H1 (cell line): ENCODE measurements around the gene FCER2. TPM values are rescaled to one million over a fixed set of nuclear protein-coding genes. Genes with fewer than 3 reads are reported as not detected.

Experiments
- CTCF ChIA-PET: fragments of 300-600 bp; sonication (Branson Sonifier 250); formaldehyde crosslinking; loops from one replicate; lab custom pipeline; 2021; ENCODE audit not compliant: partially characterized antibody; lab: Charles Lee
- POLR2A ChIA-PET: fragments of 300-600 bp; sonication (Branson Sonifier 250); formaldehyde crosslinking; loops from one replicate; lab custom pipeline; 2021; ENCODE audit warnings: inconsistent platforms; ENCODE audit not compliant: partially characterized antibody; lab: Charles Lee
- DNase-seq, 2 experiments: peaks; one replicate each; pipeline versions ENCODE4 v3.0.0 to v3.0.0-alpha.2; 2010 to 2022; ENCODE audit warnings: low spot score in 2 of 2, low read depth in 1 of 2, mixed read lengths in 1 of 2
- FAIRE-seq: peaks from 2 replicates; lab custom pipeline; 2011; peaks lifted over from hg19 to GRCh38; lab: Jason Lieb, UNC
- H2AFZ ChIP-seq: 2 replicates; pipeline ENCODE4 v1.8.1; 2012; ENCODE audit warnings: low read length, inconsistent platforms
- H2AK5ac ChIP-seq: 2 replicates; pipeline ENCODE4 v1.6.1; 2013; ENCODE audit warnings: low read depth, low read length
- H2BK120ac ChIP-seq: replicated peaks from 2 replicates; pipeline ENCODE3; 2013; ENCODE audit warnings: low read depth, low read length, inconsistent platforms
- H2BK12ac ChIP-seq: 2 replicates; pipeline ENCODE4 v1.6.1; 2013; ENCODE audit warnings: low read depth, low read length
- H2BK15ac ChIP-seq: 2 replicates; pipeline ENCODE4 v1.6.1; 2013; ENCODE audit warnings: low read length
- H2BK20ac ChIP-seq: 2 replicates; pipeline ENCODE4 v1.6.1; 2013; ENCODE audit warnings: low read length
- H2BK5ac ChIP-seq: 2 replicates; pipeline ENCODE4 v1.6.1; 2013; ENCODE audit warnings: low read depth, low read length
- H3K14ac ChIP-seq: 2 replicates; pipeline ENCODE4 v1.6.1; 2013; ENCODE audit warnings: inconsistent platforms; ENCODE audit not compliant: insufficient read length
- H3K18ac ChIP-seq: 2 replicates; pipeline ENCODE4 v1.6.1; 2013; ENCODE audit warnings: low read length; ENCODE audit errors: extremely low read depth
- H3K23ac ChIP-seq: 2 replicates; pipeline ENCODE4 v1.6.1; 2013; ENCODE audit warnings: inconsistent platforms; ENCODE audit not compliant: insufficient read length
- H3K23me2 ChIP-seq: 2 replicates; pipeline ENCODE4 v1.6.1; 2013; ENCODE audit warnings: low read depth, low read length
- H3K27ac ChIP-seq: 2 replicates; pipeline ENCODE4 v1.6.1; 2011; ENCODE audit warnings: low read depth, low read length, inconsistent platforms
- H3K27me3 ChIP-seq, 4 experiments: replicated peaks in 1 of 4; 1 replicate in 1 of 4; 2 replicates in 3 of 4; pipeline versions ENCODE4 v1.6.1 to v1.8.1; 2011 to 2013; ENCODE audit warnings: low read length in 3 of 4, mild to moderate bottlenecking in 3 of 4, inconsistent platforms in 2 of 4, mixed read lengths in 2 of 4, moderate library complexity in 1 of 4; ENCODE audit not compliant: control insufficient read depth in 3 of 4, insufficient read depth in 3 of 4; ENCODE audit errors: extremely low read depth in 1 of 4
- H3K36me3 ChIP-seq, 4 experiments: 2 replicates each; pipeline versions ENCODE4 v1.6.1 to v1.8.1; 2011 to 2013; ENCODE audit warnings: mild to moderate bottlenecking in 4 of 4, low read length in 3 of 4, moderate library complexity in 2 of 4, control low read depth in 1 of 4, inconsistent platforms in 1 of 4; ENCODE audit not compliant: insufficient read depth in 4 of 4, control insufficient read depth in 2 of 4
- H3K4ac ChIP-seq: replicated peaks from 2 replicates; pipeline ENCODE3; 2013; ENCODE audit warnings: low read length, low read depth, mixed read lengths, inconsistent platforms; ENCODE audit not compliant: insufficient read length
- H3K4me1 ChIP-seq, 4 experiments: replicated peaks in 1 of 4; 1 replicate in 1 of 4; 2 replicates in 3 of 4; pipeline versions ENCODE4 v1.6.1 to v1.8.1; 2011 to 2013; ENCODE audit warnings: low read length in 3 of 4, inconsistent platforms in 2 of 4, mixed read lengths in 1 of 4; ENCODE audit not compliant: insufficient read depth in 4 of 4, control insufficient read depth in 3 of 4
- H3K4me2 ChIP-seq, 2 experiments: 2 replicates each; pipeline versions ENCODE4 v1.6.1 to v1.8.1; 2011 to 2013; ENCODE audit warnings: low read depth in 2 of 2, low read length in 2 of 2, control low read depth in 1 of 2, inconsistent platforms in 1 of 2, mild to moderate bottlenecking in 1 of 2; ENCODE audit not compliant: insufficient read depth in 1 of 2
- H3K4me3 ChIP-seq, 4 experiments: fragments of 200-600, 300-600 bp in 1 of 4; sonication (generic), shearing (Covaris generic), sonication (Bioruptor Twin) in 1 of 4; 2 replicates each; pipeline versions ENCODE4 v1.5.1 to v1.8.1; 2011 to 2016; ENCODE audit warnings: low read length in 4 of 4, low read depth in 3 of 4, control low read depth in 2 of 4, inconsistent platforms in 2 of 4, mild to moderate bottlenecking in 2 of 4, mixed read lengths in 1 of 4, moderate library complexity in 1 of 4; ENCODE audit not compliant: insufficient read depth in 2 of 4; ENCODE audit errors: extremely low read depth in 1 of 4
- H3K56ac ChIP-seq: replicated peaks from 2 replicates; pipeline ENCODE3; 2013; ENCODE audit warnings: low read depth, mild to moderate bottlenecking, mixed read lengths, low read length, inconsistent platforms; ENCODE audit not compliant: insufficient read length
- H3K79me1 ChIP-seq: 2 replicates; pipeline ENCODE4 v1.6.1; 2013; ENCODE audit warnings: low read depth, low read length, control low read depth
- H3K79me2 ChIP-seq, 2 experiments: 2 replicates each; pipeline versions ENCODE4 v1.6.1 to v1.8.1; 2012 to 2013; ENCODE audit warnings: low read length in 2 of 2, mild to moderate bottlenecking in 2 of 2, inconsistent platforms in 1 of 2; ENCODE audit not compliant: insufficient read depth in 2 of 2, control insufficient read depth in 1 of 2
- H3K9ac ChIP-seq, 4 experiments: replicated peaks in 1 of 4; 1 replicate in 1 of 4; 2 replicates in 3 of 4; pipeline versions ENCODE4 v1.6.1 to v1.8.1; 2011 to 2013; ENCODE audit warnings: low read depth in 3 of 4, low read length in 3 of 4, control low read depth in 2 of 4, mild to moderate bottlenecking in 2 of 4, moderate library complexity in 2 of 4, inconsistent platforms in 1 of 4; ENCODE audit errors: extremely low read depth in 1 of 4
- H3K9me3 ChIP-seq, 2 experiments: 2 replicates each; pipeline versions ENCODE4 v1.6.1 to v1.8.1; 2012 to 2013; ENCODE audit warnings: mild to moderate bottlenecking in 2 of 2, moderate library complexity in 2 of 2, control low read depth in 1 of 2, inconsistent platforms in 1 of 2, low read depth in 1 of 2, low read length in 1 of 2, mixed read lengths in 1 of 2; ENCODE audit not compliant: insufficient read depth in 2 of 2
- H4K20me1 ChIP-seq, 2 experiments: replicated peaks in 1 of 2; 2 replicates each; pipeline versions ENCODE3 to v1.8.1; 2011 to 2013; ENCODE audit warnings: inconsistent platforms in 2 of 2, low read length in 2 of 2, mild to moderate bottlenecking in 1 of 2; ENCODE audit not compliant: insufficient read depth in 2 of 2, control insufficient read depth in 1 of 2
- H4K5ac ChIP-seq: 2 replicates; pipeline ENCODE4 v1.6.1; 2013; ENCODE audit warnings: low read length, low read depth, mixed read lengths, inconsistent platforms; ENCODE audit not compliant: insufficient read length
- H4K8ac ChIP-seq: 2 replicates; pipeline ENCODE4 v1.8.0; 2013; ENCODE audit warnings: mild to moderate bottlenecking, moderate library complexity, low read length, inconsistent platforms; ENCODE audit not compliant: insufficient read depth; ENCODE audit errors: extremely low read depth
- H4K91ac ChIP-seq: replicated peaks from 2 replicates; pipeline ENCODE3; 2013; ENCODE audit warnings: low read length, mixed read lengths, inconsistent platforms; ENCODE audit not compliant: insufficient read length
- CHD1 ChIP-seq: IDR thresholded peaks from 2 replicates; pipeline ENCODE4 v1.6.1; 2012; ENCODE audit warnings: low read depth, low read length, improper control_type of control experiment
- CTBP2 ChIP-seq: IDR thresholded peaks from 2 replicates; pipeline ENCODE4 v1.7.0; 2011; ENCODE audit warnings: borderline replicate concordance, mild to moderate bottlenecking, moderate library complexity, mixed read lengths, low read length; ENCODE audit not compliant: insufficient read depth, insufficient read length
- EGR1 ChIP-seq: IDR thresholded peaks from 2 replicates; pipeline ENCODE4 v1.6.1; 2011; ENCODE audit warnings: low read depth, low read length, borderline replicate concordance
- EP300 ChIP-seq, 2 experiments: IDR thresholded peaks; 1 replicate in 1 of 2; 2 replicates in 1 of 2; pipeline ENCODE4 v1.6.1; 2011 to 2012; ENCODE audit warnings: low read depth in 2 of 2, low read length in 2 of 2, mild to moderate bottlenecking in 2 of 2, borderline replicate concordance in 1 of 2, inconsistent platforms in 1 of 2, moderate library complexity in 1 of 2
- RNF2 ChIP-seq: fragments of 200-900, 300-1000 bp; sonication (generic); IDR thresholded peaks from 2 replicates; pipeline ENCODE4 v1.7.1; 2016; ENCODE audit warnings: borderline replicate concordance, low read depth, mild to moderate bottlenecking, antibody characterized with exemption, low read length; ENCODE audit not compliant: poor library complexity, severe bottlenecking; ENCODE audit errors: missing control alignments
- SIX5 ChIP-seq: IDR thresholded peaks from 2 replicates; pipeline ENCODE4 v1.6.1; 2011; ENCODE audit warnings: mild to moderate bottlenecking, low read depth, low read length
- USF2 ChIP-seq: IDR thresholded peaks from 2 replicates; pipeline ENCODE4 v1.6.1; 2011; ENCODE audit warnings: low read length, improper control_type of control experiment
- WGBS, 2 experiments: shearing (Covaris generic) in 1 of 2; methylation state at CpG; one replicate each; pipeline versions ENCODE4 v1.1.6 to v1.1.7; 2013 to 2015; ENCODE audit warnings: low lambda C conversion rate in 2 of 2, mixed read lengths in 2 of 2, inconsistent platforms in 1 of 2, low coverage in 1 of 2, missing lambda C conversion rate in 1 of 2; ENCODE audit not compliant: insufficient replicate concordance in 2 of 2, insufficient coverage in 1 of 2, insufficient read length in 1 of 2; ENCODE audit errors: extremely low coverage in 1 of 2, missing lambda C conversion rate in 1 of 2; 5-methylcytosine and 5-hydroxymethylcytosine counted together
- polyA plus RNA-seq, 7 experiments: library from polyadenylated mRNA; depleted of rRNA in 3 of 7; stranded (reverse) in 5 of 7; unstranded in 2 of 7; fragments of >200 nt in 5 of 7; fragments of 200-250 nt in 2 of 7; gene quantifications; 1 replicate in 5 of 7; 2 replicates in 1 of 7; 4 replicates in 1 of 7; pipeline versions ENCODE4 v1.2.1 to v1.2.3, GENCODE V29; 2011 to 2013; ENCODE audit warnings: missing spikeins in 2 of 7, mixed read lengths in 2 of 7
- total RNA-seq: library from RNA; stranded (reverse); fragmentation: NEBNext Ultra II Directional; extraction: Animal tissue kit (Norgen Biotek cat#: 25700); gene quantifications from 2 replicates; pipeline ENCODE4 v1.2.1, GENCODE V29; 2021

Gene FCER2
- total and polyA plus RNA-seq, 2 of the 8 experiments (the other 6 are each of a cell fraction or from before 2014, with no cell fraction given) = 0.67 TPM; not detected in 1

DNA sequence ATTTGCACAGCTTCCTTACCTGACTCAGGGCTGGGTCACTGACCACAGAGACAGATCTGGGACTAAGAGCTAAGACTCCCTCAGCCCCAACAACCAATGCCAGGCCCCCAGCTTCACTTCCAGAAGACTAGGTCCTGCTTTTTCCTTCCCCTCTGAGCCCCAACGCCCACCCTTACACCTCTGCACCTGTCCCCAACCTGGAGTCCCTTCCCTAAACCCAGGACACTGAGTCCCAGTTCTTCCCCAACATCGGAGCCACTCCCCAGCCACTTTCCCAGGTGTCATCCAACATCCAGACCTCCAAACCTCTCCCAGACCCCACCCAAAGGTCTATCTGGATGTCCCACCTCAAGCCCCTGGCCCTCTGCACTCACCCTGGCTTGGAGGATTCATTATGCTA lies 2.9 kb downstream of the FCER2 start:
- peaks cover 0 to 16% (median 8%) of the 10 kb centered on the region in 4 experiments; a peak in 5 of 7 replicates for H3K4me1 ChIP-seq
- no peak overlapping the region for H2BK120ac ChIP-seq
- H3K18ac ChIP-seq = no peak overlapping the region; the same call in 1 of the 2 replicates
- no peaks in the 10 kb centered on the region; a peak in 1 of 7 replicates for H3K27me3 ChIP-seq
- no peak overlapping the region for H3K14ac ChIP-seq
- no peak for FAIRE-seq
- no peak overlapping the region for H3K4ac ChIP-seq
- no peak overlapping the region for H3K4me3 ChIP-seq
- H2AK5ac ChIP-seq = no peak overlapping the region
- no peak for TF ChIP-seq CHD1
- TF ChIP-seq CTBP2 = no peak
- TF ChIP-seq USF2 = no peak
- no peak for TF ChIP-seq EGR1
- TF ChIP-seq EP300 (IDR thresholded peaks at IDR 0.05; ENCODE audit: borderline replicate concordance in 1 of 2, low read depth in 2 of 2, low read length in 2 of 2) = no peak
- no peak for TF ChIP-seq SIX5
- TF ChIP-seq RNF2 = no peak
- TF ChIP-seq, all 59 proteins: peak for 0
- Histone ChIP-seq H4K20me1 (peaks cover 0 to 2% of the 10 kb centered on the region in 2 experiments), H3K79me1 (no peaks in the 10 kb centered on the region), H3K27ac (no peak overlapping the region), H3K4me2 (no peak overlapping the region), H2AFZ (peak overlapping the region; percentile 58; the same call in 1 of the 2 replicates), H2BK5ac (no peak overlapping the region), H3K79me2 (no peaks in the 10 kb centered on the region), H2BK12ac (no peak overlapping the region), H3K23ac (no peak overlapping the region), H4K5ac (no peak overlapping the region), H3K9ac (no peak overlapping the region), H2BK15ac (0 out of 2 replicates have a peak overlapping the region, but pooled peaks have one; percentile 72), H3K23me2 (no peaks in the 10 kb centered on the region), H4K91ac (no peak overlapping the region), H3K36me3 (no peaks in the 10 kb centered on the region), H4K8ac (no peak overlapping the region), H3K9me3 (no peaks in the 10 kb centered on the region; a peak in 1 of 4 replicates), H3K56ac (no peak overlapping the region), H2BK20ac (no peak overlapping the region)
- ChIA-PET CTCF (interaction anchor here (0.8 to 2.9 kb wide), 7 partner anchors 14 to 130 kb away, joined by 3 to 21 read pairs (median 4); partner anchors contain the start of gene TRAPPC5), POLR2A (interaction anchor here (0.7 to 1.1 kb wide), 3 partner anchors 9 to 11 kb away, joined by 3 to 4 read pairs (median 4); no protein-coding TSS in a partner anchor)
- 71% methylated on average over 2 of the region's 2 CpGs; no CpG with 5 or more reads in 1 of the 2 experiments for WGBS, 2 experiments
- DNase-seq = no peak
